Stimulated activated CD4-positive, alpha-beta T cell treated with anti-CD3 and anti-CD28 coated beads, TNF-alpha, amount 100 ng/mL, for 1 hour (primary cell): ENCODE measurements around the gene ALG3.
A peak's percentile ranks its signal among the peaks of the same experiment; 100 is the strongest.

Experiments used
- DNase-seq, 3 donors: peaks; one replicate each; pipeline ENCODE4 v3.0.0-alpha.2; 2020; ENCODE audit warnings: low read depth in 3 of 3, low spot score in 1 of 3

ALG3 gene

GRCh38 chr3:184260724-184261269 is 12.0 kb upstream of the ALG3 start:
- no peak for DNase-seq

GRCh38 chr3:184259878-184260723 is 11.3 kb upstream of the ALG3 start:
- DNase-seq = no peak

GRCh38 chr3:184259396-184259877 is 10.7 kb upstream of the ALG3 start:
- DNase-seq = no peak

- no peak for DNase-seq
Observed at GRCh38 chr3:184258926-184259325, 10.2 kb upstream of the ALG3 start.

GRCh38 chr3:184257083-184257915 is 8.5 kb upstream of the ALG3 start:
- DNase-seq = no peak

- no peak for DNase-seq
Observed at GRCh38 chr3:184255291-184256039, 6.7 kb upstream of the ALG3 start.

GRCh38 chr3:184250167-184250828 is 1.5 kb upstream of the ALG3 start:
- DNase-seq = peak; percentile 67 to 82 (median 72)

- DNase-seq = peak; percentile 87 to 90 (median 88)
Observed at GRCh38 chr3:184249412-184250166, 827 bp upstream of the ALG3 start, which contains the start of gene EEF1AKMT4. TSS of gene EEF1AKMT4 (plus strand) at chr3:184249672. CDS start at chr3:184249695, 23 bp downstream.

- DNase-seq = no peak
Observed at GRCh38 chr3:184242297-184242685, 6.5 kb downstream of the ALG3 start.

- no peak for DNase-seq
Observed at GRCh38 chr3:184241447-184242296, 7.1 kb downstream of the ALG3 start.

GRCh38 chr3:184241141-184241446 is 7.7 kb downstream of the ALG3 start:
- no peak for DNase-seq

GRCh38 chr3:184240384-184241140 is 8.2 kb downstream of the ALG3 start:
- DNase-seq = no peak

- DNase-seq = no peak
Observed at GRCh38 chr3:184239708-184240107, 9.1 kb downstream of the ALG3 start.

GRCh38 chr3:184239221-184239620 is 9.5 kb downstream of the ALG3 start:
- no peak for DNase-seq

- DNase-seq = no peak
Observed at GRCh38 chr3:184238246-184238818, 10.4 kb downstream of the ALG3 start.

- DNase-seq = no peak
Observed at GRCh38 chr3:184237807-184238206, 11.0 kb downstream of the ALG3 start.

GRCh38 chr3:184237211-184237610 is 11.6 kb downstream of the ALG3 start:
- no peak for DNase-seq

- no peak for DNase-seq
Observed at GRCh38 chr3:184236636-184237035, 12.1 kb downstream of the ALG3 start.
